Activated T-helper 2 cell treated with anti-CD3 and anti-CD28 coated beads, Interferon-gamma antibody, Interleukin-2, Interleukin-4, amounts not matched to agents 10 μg/mL and 5 μg/mL and 100 μg/mL, durations not matched to agents 14 hours and 24 hours and 36 hours (primary cell): ENCODE data around the gene SH3RF2. TPM values are rescaled to one million over a fixed set of nuclear protein-coding genes. Genes with fewer than 3 reads are reported as not detected.
"Not testable (repeated sequence)": the region's sequence is repeated elsewhere in the genome, so short reads cannot be mapped to it uniquely, and the experiment has no call there.

Source experiments
- DNase-seq: peaks from one replicate; pipeline ENCODE4 v3.0.0; 2021; ENCODE audit warnings: low spot score
- H3K27ac Mint-ChIP-seq: one replicate; pipeline ENCODE4 v1.8.0; 2021; ENCODE audit warnings: mixed read lengths
- H3K27me3 Mint-ChIP-seq: one replicate; pipeline ENCODE4 v1.8.0; 2021; ENCODE audit warnings: low read depth, mixed read lengths
- H3K36me3 Mint-ChIP-seq: one replicate; pipeline ENCODE4 v1.8.0; 2021; ENCODE audit warnings: low read depth, mixed read lengths
- H3K4me1 Mint-ChIP-seq: one replicate; pipeline ENCODE4 v1.8.0; 2021; ENCODE audit warnings: low read depth, mixed read lengths
- H3K4me3 Mint-ChIP-seq: one replicate; pipeline ENCODE4 v1.8.0; 2021; ENCODE audit warnings: low read depth, mild to moderate bottlenecking, moderate library complexity, mixed read lengths
- H3K9me3 Mint-ChIP-seq: one replicate; pipeline ENCODE4 v1.8.0; 2021; ENCODE audit warnings: mixed read lengths
- intact Hi-C: fragments of 100-400 bp; cut with micrococcal nuclease; formaldehyde crosslinking; loops from one replicate; pipeline ENCODE4 v1.15.1; 2023
- total RNA-seq: library from RNA; stranded (reverse); gene quantifications from 2 replicates; pipeline ENCODE4 v1.2.3, GENCODE V29; 2022

SH3RF2 gene
- total RNA-seq, 1 donor from 2014 or later = 0.57 TPM

DNA sequence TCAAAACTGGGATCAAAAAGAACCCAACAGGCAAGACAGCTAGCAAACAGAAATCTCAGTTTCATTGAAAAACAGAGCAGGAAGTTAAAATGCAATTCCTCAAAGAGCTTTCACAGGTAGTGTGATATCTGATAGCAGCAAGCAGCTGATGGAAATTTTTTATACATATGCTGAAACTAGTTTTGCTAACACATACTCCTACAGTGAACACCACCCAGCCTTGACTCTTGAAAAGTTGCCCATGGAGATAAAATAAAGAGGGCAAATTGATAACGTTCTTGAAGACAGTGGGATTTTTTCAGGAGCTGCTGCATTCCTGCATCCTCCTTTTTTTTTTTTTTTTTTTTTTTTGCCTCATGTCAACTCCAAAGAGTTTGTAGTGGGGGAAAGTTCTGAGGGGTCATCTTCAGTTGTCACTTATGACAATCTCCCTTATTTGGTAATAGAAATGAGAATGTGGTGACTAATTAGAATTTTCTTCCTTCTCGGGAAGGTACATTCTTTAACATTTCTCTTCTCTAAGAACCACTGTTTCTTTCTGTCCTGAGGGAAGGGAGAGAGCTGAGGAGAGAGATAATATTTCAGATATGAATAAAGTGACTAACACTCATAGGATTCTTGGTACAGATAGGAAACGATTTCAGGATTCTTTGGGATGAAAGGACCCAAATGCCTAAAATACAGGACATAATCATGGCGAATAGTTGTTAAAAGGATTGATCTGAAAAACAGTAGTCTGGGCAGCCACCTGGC is 24.6 kb downstream of the SH3RF2 start:
- intact Hi-C loops = no loop called here
- Mint-ChIP-seq H3K27ac (no peak overlapping the region), H3K4me1 (peaks cover 9% of the 10 kb centered on the region), H3K36me3 (no peaks in the 10 kb centered on the region), H3K9me3 (no peaks in the 10 kb centered on the region), H3K4me3 (no peak overlapping the region), H3K27me3 (peaks cover 10% of the 10 kb centered on the region)
- no peak for DNase-seq

DNA sequence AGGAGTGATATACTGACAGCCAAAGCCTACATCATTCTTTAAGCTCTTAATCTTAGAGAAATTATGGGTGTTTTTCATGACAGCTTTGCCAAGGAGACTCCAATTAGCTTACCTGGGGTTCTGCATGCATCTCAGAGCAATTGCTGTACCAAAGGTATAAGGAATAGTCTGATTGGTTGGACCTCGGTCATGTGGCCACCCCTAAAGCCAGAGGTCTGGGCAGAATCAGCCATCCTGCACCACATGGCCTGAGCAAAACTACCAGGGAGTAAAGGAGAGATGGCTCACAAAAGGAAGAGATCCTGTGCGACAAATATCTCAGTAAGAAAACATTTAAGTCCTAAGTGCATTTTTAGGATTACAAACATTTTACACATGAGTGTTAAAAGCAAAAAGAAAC is 25.6 kb downstream of the SH3RF2 start:
- Mint-ChIP-seq H3K27me3 (peaks cover 7% of the 10 kb centered on the region), H3K4me3 (no peak overlapping the region), H3K27ac (no peak overlapping the region), H3K36me3 (no peaks in the 10 kb centered on the region), H3K4me1 (peaks cover 9% of the 10 kb centered on the region), H3K9me3 (no peaks in the 10 kb centered on the region)
- no peak for DNase-seq
- intact Hi-C loops = no loop called here

DNA sequence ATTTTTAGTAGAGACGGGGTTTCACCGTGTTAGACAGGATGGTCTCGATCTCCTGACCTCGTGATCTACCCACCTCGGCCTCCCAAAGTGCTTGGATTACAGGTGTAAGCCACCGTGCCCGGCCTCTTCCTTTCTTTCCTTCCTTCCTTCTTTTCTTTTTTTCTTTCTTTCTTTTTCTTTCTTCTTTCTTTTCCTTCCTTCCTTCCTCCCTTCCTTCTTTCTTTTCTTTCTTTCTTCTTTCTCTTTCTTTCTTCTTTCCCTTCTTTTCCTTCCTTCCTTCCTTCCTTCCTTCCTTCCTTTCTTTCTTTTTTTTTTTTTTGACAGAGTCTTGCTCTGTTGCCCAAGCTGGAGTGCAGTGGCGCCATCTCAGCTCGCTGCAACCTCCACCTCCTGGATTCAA is 27.6 kb downstream of the SH3RF2 start:
- H3K9me3 Mint-ChIP-seq, H3K4me3 Mint-ChIP-seq, H3K4me1 Mint-ChIP-seq, H3K27ac Mint-ChIP-seq, DNase-seq, intact Hi-C loops, H3K36me3 Mint-ChIP-seq, H3K27me3 Mint-ChIP-seq: not testable (repeated sequence)

DNA sequence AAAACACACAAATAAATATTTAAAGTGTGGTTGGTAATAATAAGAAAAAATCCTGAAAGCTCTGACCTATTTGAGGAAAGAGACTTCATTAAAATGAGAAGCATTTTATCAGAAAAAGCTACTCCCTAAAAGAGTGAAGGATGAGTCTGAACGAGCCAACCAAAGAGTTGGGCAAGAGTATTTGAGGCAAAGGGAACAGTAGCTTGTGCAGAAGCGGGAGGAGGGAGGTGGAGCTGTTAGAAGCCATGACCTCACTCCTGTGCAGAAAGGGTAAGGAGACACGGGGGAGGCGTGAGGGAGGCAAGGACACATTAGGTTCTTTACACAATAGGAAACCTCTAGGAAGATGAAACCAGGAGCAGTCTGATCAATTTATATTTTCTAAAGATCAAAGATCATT is 29.4 kb downstream of the SH3RF2 start:
- peaks cover 5% of the 10 kb centered on the region for H3K4me1 Mint-ChIP-seq
- H3K36me3 Mint-ChIP-seq = no peaks in the 10 kb centered on the region
- no peak for DNase-seq
- no peak overlapping the region for H3K27ac Mint-ChIP-seq
- no peak overlapping the region for H3K4me3 Mint-ChIP-seq
- H3K27me3 Mint-ChIP-seq = peaks cover 13% of the 10 kb centered on the region
- no peaks in the 10 kb centered on the region for H3K9me3 Mint-ChIP-seq
- intact Hi-C loops = no loop called here

DNA sequence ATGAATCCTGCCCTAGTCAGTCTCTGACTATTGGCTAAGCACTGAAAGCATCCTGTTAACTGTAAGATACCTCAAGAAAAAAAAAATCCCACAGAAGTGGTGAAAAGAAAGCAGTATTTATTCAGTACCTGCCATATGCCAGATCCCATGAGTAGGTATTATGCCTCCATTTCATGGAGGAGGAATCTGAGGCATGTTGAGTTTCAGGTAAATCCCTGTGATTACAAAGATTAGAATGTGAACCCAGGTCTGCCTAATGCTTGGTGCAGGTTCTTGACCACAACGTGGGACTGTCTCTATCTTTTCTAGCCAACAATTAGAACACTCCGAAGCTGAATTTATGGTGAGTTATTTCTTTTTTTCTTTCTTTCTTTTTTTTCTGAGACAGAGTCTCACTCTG is 30.9 kb downstream of the SH3RF2 start:
- no peaks in the 10 kb centered on the region for H3K9me3 Mint-ChIP-seq
- intact Hi-C loops = no loop called here
- H3K4me3 Mint-ChIP-seq = no peak overlapping the region

DNA sequence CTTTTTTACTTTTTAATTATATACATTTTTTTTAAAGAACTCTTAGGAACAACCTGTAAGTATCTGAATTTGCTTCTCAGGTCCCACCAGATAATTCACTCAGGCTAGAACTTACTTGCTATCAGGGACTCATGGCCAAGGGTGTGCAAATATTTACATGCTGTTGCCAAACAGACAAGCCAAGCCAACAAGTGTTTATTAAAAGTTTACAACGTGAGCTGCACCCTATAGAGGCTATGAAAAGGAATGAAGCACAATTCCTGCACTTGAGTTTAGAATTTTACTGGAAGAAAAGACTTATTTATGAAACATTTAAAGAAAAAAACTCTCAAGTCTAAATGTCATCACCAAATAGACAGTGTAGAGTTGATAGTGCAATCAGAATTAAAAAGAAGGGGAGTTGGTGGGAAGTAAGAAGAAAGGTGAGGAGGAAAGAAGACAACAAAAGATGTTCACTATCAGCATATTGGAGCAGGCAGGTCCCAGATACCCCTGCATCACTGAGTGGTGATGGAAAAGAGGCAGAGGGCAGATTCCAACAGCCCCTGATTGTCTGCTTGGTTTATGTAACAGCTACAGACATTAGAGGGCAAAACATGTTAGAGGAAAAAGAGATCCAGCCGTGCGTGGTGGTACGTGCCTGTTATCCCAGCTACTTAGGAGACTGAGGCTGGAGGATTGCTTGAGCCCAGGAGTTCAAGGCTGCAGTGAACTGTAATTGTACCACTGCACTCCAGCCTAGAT is 32.8 kb downstream of the SH3RF2 start:
- H3K4me3 Mint-ChIP-seq = no peak overlapping the region
- intact Hi-C loops = no loop called here
- no peak overlapping the region for H3K27ac Mint-ChIP-seq
- no peaks in the 10 kb centered on the region for H3K4me1 Mint-ChIP-seq
- no peaks in the 10 kb centered on the region for H3K36me3 Mint-ChIP-seq
- no peak for DNase-seq
- peaks cover 10% of the 10 kb centered on the region for H3K27me3 Mint-ChIP-seq
- H3K9me3 Mint-ChIP-seq = no peaks in the 10 kb centered on the region

More for the DNA sequence above, 30.9 kb downstream of the SH3RF2 start:
- DNase-seq = no peak
- H3K4me1 Mint-ChIP-seq = no peaks in the 10 kb centered on the region
- H3K36me3 Mint-ChIP-seq = no peaks in the 10 kb centered on the region
- peaks cover 12% of the 10 kb centered on the region for H3K27me3 Mint-ChIP-seq
- no peak overlapping the region for H3K27ac Mint-ChIP-seq

DNA sequence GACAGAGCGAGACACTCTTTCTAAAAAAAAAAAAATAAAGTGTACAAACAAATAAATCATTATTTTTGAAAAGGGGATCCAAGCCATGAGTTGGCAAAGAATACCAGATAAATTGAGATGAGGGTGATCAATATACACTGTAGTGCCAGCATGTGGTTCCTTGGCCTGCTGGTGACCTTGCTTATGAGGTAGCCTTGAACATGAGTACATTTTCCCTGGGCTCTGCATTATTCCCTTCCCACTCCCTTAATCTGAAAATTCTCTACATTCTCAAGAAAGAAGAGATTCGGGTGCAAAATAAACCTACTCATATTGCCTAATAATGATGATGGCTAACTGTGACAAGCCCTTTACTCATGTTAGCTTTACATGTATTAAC is 33.3 kb downstream of the SH3RF2 start:
- H3K9me3 Mint-ChIP-seq = no peaks in the 10 kb centered on the region
- H3K4me3 Mint-ChIP-seq = no peak overlapping the region
- peaks cover 10% of the 10 kb centered on the region for H3K27me3 Mint-ChIP-seq
- no peak for DNase-seq
- H3K36me3 Mint-ChIP-seq = no peaks in the 10 kb centered on the region
- no peak overlapping the region for H3K27ac Mint-ChIP-seq
- intact Hi-C loops = no loop called here
- no peaks in the 10 kb centered on the region for H3K4me1 Mint-ChIP-seq

DNA sequence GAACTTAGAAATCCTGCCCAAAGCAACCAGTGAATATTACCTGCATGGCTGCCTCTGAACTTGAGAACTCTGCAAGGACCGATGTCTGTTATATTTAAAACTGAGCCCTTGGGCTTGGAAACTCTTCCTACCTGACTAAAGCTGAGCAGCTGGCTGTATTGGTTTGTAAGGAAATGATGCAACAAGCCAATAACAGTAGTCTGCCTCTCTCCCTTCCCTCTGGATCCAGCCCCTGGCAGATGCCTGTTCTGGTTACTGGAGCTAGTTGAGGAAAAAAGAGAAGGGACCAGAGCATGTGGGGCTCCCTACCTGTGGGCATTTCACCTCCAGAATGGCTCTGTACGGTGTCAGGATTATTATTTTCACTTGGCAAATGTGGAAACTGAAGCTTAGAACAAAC is 34.7 kb downstream of the SH3RF2 start:
- Mint-ChIP-seq H3K9me3 (no peaks in the 10 kb centered on the region), H3K27me3 (peaks cover 5% of the 10 kb centered on the region)

DNA sequence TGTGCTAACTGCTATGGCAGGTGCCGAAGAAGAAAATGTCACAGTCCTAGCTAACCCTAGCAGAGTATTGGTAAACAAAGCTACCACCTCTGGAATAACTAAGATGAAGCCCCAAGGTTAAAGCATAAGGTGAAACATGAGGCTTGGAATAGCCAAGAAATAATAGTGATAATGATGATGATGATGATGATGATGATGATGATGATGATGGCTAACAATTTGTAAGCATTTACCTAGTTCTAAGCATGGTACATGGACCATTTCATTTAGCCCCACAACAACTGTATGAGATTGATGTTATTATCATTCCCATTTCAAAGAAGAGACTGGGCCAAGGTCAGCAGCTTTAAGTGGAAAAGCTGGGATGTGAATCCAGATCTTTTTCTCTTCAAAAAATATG is 35.3 kb downstream of the SH3RF2 start:
- H3K27me3 Mint-ChIP-seq = peaks cover 5% of the 10 kb centered on the region
- H3K9me3 Mint-ChIP-seq = no peaks in the 10 kb centered on the region
- DNase-seq = no peak
- no peaks in the 10 kb centered on the region for H3K36me3 Mint-ChIP-seq
- peaks cover 3% of the 10 kb centered on the region for H3K4me1 Mint-ChIP-seq
- H3K4me3 Mint-ChIP-seq = no peak overlapping the region
- no peak overlapping the region for H3K27ac Mint-ChIP-seq
- intact Hi-C loops = no loop called here

More for the DNA sequence above, 34.7 kb downstream of the SH3RF2 start:
- H3K36me3 Mint-ChIP-seq = no peaks in the 10 kb centered on the region
- H3K27ac Mint-ChIP-seq = no peak overlapping the region
- intact Hi-C loops = no loop called here
- no peak for DNase-seq
- H3K4me3 Mint-ChIP-seq = no peak overlapping the region
- H3K4me1 Mint-ChIP-seq = no peaks in the 10 kb centered on the region

DNA sequence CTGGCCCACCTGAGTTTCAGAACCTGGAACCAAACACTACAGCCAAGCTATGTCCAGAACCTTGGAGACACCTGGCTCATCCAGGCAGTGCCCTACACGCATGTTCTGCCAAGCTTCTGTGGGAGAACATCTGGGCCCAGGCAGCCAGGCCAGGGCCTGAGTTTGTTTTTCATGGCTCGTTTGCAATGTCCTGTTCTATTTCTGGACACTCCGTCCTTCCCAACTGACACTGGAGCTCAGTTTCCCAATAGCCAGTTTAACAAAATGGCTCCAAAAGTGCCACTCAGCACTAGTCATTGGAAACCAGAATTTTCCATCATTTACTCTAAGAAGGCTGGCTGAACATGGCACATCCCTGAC is 38.6 kb downstream of the SH3RF2 start:
- Mint-ChIP-seq H3K9me3 (no peaks in the 10 kb centered on the region), H3K27ac (no peak overlapping the region), H3K4me3 (no peak overlapping the region), H3K36me3 (no peaks in the 10 kb centered on the region), H3K4me1 (peaks cover 3% of the 10 kb centered on the region), H3K27me3 (no peaks in the 10 kb centered on the region)
- DNase-seq = no peak
- intact Hi-C loops = loop anchor here (5.0 kb wide), 1 partner anchor 38 kb away; the partner anchor contains the start of gene SH3RF2

DNA sequence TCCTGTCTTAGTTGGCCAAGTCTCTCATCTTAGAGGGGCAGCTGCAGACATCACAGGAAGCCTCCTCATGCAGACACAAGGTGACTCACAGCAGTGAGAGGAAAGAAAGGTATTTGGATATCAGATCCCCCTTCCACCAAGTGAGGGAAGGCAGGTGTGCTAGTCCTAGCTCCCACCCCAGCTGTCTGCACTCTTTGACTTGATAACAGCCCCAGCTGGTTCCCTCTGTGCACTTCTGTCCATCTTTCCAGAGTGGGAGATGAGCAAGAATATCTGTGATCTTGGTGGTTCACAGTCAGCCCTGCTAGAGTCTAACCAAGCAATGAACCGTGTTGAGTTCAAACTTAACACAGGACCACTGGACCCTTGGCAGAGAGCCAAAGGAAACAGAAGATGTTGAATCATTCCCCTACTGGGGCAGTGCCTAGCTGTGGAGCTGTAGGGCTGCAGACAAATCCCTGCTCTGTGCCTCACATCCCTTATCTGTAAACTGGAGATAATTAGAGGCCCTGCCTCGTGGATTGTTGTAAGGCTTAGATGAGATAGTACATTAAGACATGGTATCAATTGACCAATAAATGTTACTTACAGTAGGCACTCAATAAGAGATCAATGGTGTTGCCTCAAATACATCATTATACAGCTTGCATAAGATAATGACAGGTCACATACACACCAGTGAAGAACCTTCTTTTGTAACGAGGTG is 39.1 kb downstream of the SH3RF2 start:
- Mint-ChIP-seq H3K4me3 (no peak overlapping the region), H3K27ac (no peak overlapping the region), H3K9me3 (no peaks in the 10 kb centered on the region), H3K27me3 (no peaks in the 10 kb centered on the region), H3K4me1 (peaks cover 3% of the 10 kb centered on the region), H3K36me3 (no peaks in the 10 kb centered on the region)
- intact Hi-C loops = loop anchor here (5.0 kb wide), 1 partner anchor 38 kb away; the partner anchor contains the start of gene SH3RF2
- no peak for DNase-seq

DNA sequence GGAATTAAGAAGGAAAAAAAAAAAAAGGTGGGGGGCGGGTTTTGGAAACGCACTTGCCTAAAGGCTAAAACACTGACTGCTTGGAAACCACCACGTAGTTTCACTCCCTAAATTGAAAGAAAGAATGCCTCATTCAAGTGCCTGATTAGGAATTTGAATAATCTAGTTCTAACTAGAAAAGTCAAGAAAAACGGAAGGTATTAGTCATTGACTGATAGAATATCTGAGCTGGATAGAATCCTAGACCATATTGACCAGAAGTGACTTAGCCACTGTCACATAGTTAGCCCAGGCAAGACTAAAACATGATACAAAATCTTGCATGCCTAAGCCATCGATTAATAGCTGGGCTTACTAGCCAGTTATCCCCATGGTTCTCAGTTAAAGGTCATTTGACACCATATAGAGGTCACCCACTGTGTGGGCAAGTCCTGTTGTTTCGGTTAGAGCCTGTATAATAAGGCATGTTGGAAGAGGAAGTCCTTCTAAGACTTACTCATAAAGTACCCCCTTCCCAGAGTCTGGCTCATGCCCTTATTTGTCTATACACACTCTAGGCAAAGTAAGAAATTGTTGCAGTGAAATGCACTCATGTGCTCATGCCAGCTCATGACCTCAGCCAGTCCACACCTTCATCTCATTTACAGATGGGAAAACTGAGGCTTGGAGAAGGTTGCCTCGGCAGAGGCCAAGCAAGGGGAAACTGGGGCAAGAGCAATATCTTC is 40.2 kb downstream of the SH3RF2 start:
- Mint-ChIP-seq H3K27me3 (peaks cover 2% of the 10 kb centered on the region), H3K4me3 (no peak overlapping the region), H3K27ac (no peak overlapping the region), H3K9me3 (no peaks in the 10 kb centered on the region), H3K4me1 (peaks cover 3% of the 10 kb centered on the region), H3K36me3 (no peaks in the 10 kb centered on the region)
- intact Hi-C loops = loop anchor here (5.0 kb wide), 1 partner anchor 39 kb away; the partner anchor contains the start of gene SH3RF2
- no peak for DNase-seq
